Vagina (tissue), 2 donors: ENCODE data around the gene PEA15.

Source experiments
- POLR2A ChIP-seq, 2 donors: fragments of 450-650 bp; IDR thresholded peaks; one replicate each; pipeline ENCODE4 v1.6.1; 2017; ENCODE audit warnings: antibody characterized with exemption in 2 of 2, mild to moderate bottlenecking in 2 of 2, moderate library complexity in 2 of 2
- POLR2AphosphoS5 ChIP-seq, 2 donors: sonication (generic); formaldehyde crosslinking; IDR thresholded peaks; one replicate each; pipeline ENCODE4 v1.9.0; 2017; ENCODE audit warnings: antibody characterized with exemption in 2 of 2, mild to moderate bottlenecking in 2 of 2, low read depth in 1 of 2; ENCODE audit not compliant: insufficient read depth in 1 of 2
- TF ChIP-seq, protein P1 (sequence below), 3 experiments: fragments of 450-650 bp in 2 of 3; fragments of 200-600 bp in 1 of 3; sonication (generic) in 1 of 3; IDR thresholded peaks; one replicate each; pipeline ENCODE4 v1.5.1; 2017 to 2019; ENCODE audit warnings: antibody characterized with exemption in 3 of 3, mild to moderate bottlenecking in 2 of 3, moderate library complexity in 2 of 3

DNA sequence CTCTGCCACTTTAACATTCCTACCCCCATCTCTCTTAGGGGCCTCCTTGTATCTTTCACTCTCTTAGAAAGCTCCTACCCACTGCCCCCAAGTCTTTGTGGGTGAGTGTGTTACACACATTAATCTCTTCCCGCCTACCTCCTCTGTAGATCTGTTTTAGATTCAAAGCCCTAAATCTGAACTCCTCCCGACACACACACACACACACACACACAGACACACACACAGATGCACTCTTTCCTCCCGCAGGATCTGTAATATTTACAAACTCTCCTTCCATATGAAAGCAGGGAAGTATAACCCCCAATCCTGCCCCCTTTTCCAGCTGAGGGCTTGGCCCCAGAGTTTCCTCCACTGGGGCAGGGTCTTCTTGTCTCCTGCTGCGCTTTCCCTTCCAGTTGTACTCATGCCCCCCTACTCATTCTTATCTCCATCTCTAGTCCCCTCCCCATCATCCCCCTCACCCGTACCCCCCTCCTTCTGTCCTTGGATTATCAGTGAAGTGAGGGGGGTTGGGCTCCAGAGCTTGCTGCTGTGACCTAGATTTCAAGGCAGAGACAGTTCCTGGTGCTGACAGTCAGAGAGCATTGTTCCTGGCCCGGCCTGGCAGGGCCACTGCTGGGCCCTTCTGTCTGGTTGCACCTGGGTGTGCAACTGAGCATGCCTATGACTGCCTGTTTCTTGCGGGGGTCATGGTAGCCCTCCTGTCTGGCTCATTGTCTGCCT is 4.3 kb downstream of the PEA15 start:
- TF ChIP-seq, protein P1, sequence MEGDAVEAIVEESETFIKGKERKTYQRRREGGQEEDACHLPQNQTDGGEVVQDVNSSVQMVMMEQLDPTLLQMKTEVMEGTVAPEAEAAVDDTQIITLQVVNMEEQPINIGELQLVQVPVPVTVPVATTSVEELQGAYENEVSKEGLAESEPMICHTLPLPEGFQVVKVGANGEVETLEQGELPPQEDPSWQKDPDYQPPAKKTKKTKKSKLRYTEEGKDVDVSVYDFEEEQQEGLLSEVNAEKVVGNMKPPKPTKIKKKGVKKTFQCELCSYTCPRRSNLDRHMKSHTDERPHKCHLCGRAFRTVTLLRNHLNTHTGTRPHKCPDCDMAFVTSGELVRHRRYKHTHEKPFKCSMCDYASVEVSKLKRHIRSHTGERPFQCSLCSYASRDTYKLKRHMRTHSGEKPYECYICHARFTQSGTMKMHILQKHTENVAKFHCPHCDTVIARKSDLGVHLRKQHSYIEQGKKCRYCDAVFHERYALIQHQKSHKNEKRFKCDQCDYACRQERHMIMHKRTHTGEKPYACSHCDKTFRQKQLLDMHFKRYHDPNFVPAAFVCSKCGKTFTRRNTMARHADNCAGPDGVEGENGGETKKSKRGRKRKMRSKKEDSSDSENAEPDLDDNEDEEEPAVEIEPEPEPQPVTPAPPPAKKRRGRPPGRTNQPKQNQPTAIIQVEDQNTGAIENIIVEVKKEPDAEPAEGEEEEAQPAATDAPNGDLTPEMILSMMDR (IDR thresholded peaks at IDR 0.05): no peak
- TF ChIP-seq POLR2AphosphoS5 (IDR thresholded peaks at IDR 0.05; ENCODE audit: insufficient read depth in 1 of 2, low read depth in 1 of 2) (no peak), POLR2A (IDR thresholded peaks at IDR 0.05) (no peak)
